Measurements from ENCODE around the gene RPAIN.
A peak's percentile ranks its signal among the peaks of the same experiment; 100 is the strongest.
"Not testable (repeated sequence)": the region's sequence is repeated elsewhere in the genome, so short reads cannot be mapped to it uniquely, and the experiment has no call there.

RPAIN gene

GRCh38 chr17:5429191-5429887 lies 9.4 kb downstream of the RPAIN start:
- DNase-seq (ENCODE audit: low read depth in 2 of 2): no peak

- DNase-seq (ENCODE audit: low read depth in 2 of 2): no peak
Observed at GRCh38 chr17:5430413-5430999, 10.5 kb downstream of the RPAIN start.

GRCh38 chr17:5431234-5431633 lies 11.3 kb downstream of the RPAIN start:
- DNase-seq (ENCODE audit: low read depth in 2 of 2): not testable (repeated sequence)

GRCh38 chr17:5431949-5432556 lies 12.1 kb downstream of the RPAIN start:
- DNase-seq (ENCODE audit: low read depth in 2 of 2): no peak

GRCh38 chr17:5434984-5435383 lies 15.0 kb downstream of the RPAIN start:
- no peak for DNase-seq (ENCODE audit: low read depth in 2 of 2)

- DNase-seq (ENCODE audit: low read depth in 2 of 2): not testable (repeated sequence)
Observed at GRCh38 chr17:5435781-5436315, 15.9 kb downstream of the RPAIN start.

- no peak for DNase-seq (ENCODE audit: low read depth in 2 of 2)
Observed at GRCh38 chr17:5437721-5438317, 17.8 kb downstream of the RPAIN start.

- peak; percentile 85 to 93 for DNase-seq (ENCODE audit: low read depth in 2 of 2)
Observed at GRCh38 chr17:5438716-5439445, 18.9 kb downstream of the RPAIN start, which contains the start of gene C1QBP. Gene C1QBP, minus strand, starts transcription at chr17:5439155. Its CDS starts 82 bp downstream, at chr17:5439073.

- DNase-seq (ENCODE audit: low read depth in 2 of 2): no peak
Observed at GRCh38 chr17:5439446-5439764, 19.4 kb downstream of the RPAIN start.

GRCh38 chr17:5443728-5444127 lies 23.7 kb downstream of the RPAIN start:
- DNase-seq (ENCODE audit: low read depth in 2 of 2): no peak

GRCh38 chr17:5444209-5444608 lies 24.2 kb downstream of the RPAIN start:
- no peak for DNase-seq (ENCODE audit: low read depth in 2 of 2)

- no peak for DNase-seq (ENCODE audit: low read depth in 2 of 2)
Observed at GRCh38 chr17:5446786-5447185, 26.8 kb downstream of the RPAIN start.

- DNase-seq (ENCODE audit: low read depth in 2 of 2): no peak
Observed at GRCh38 chr17:5464717-5465507, 44.9 kb downstream of the RPAIN start.

- DNase-seq (ENCODE audit: low read depth in 2 of 2): no peak
Observed at GRCh38 chr17:5466295-5466694, 46.3 kb downstream of the RPAIN start.

GRCh38 chr17:5467416-5467815 lies 47.4 kb downstream of the RPAIN start:
- no peak for DNase-seq (ENCODE audit: low read depth in 2 of 2)

- no peak for DNase-seq (ENCODE audit: low read depth in 2 of 2)
Observed at GRCh38 chr17:5468075-5468473, 48.1 kb downstream of the RPAIN start.

- DNase-seq (ENCODE audit: low read depth in 2 of 2): no peak
Observed at GRCh38 chr17:5472511-5472910, 52.5 kb downstream of the RPAIN start.

GRCh38 chr17:5473906-5474305 lies 53.9 kb downstream of the RPAIN start:
- DNase-seq (ENCODE audit: low read depth in 2 of 2): no peak

GRCh38 chr17:5478992-5479391 lies 59.0 kb downstream of the RPAIN start:
- no peak for DNase-seq (ENCODE audit: low read depth in 2 of 2)

GRCh38 chr17:5480962-5481361 lies 61.0 kb downstream of the RPAIN start:
- DNase-seq (ENCODE audit: low read depth in 2 of 2): no peak

- no peak for DNase-seq (ENCODE audit: low read depth in 2 of 2)
Observed at GRCh38 chr17:5481451-5481850, 61.5 kb downstream of the RPAIN start.
